GM18502 (cell line): ENCODE data around the gene STEAP3.

Source experiments
- ATAC-seq: cut with Tn5 transposase; IDR thresholded peaks from one replicate; pipeline ENCODE4 v1.9.1; 2021; ENCODE audit warnings: mild to moderate bottlenecking; ENCODE audit not compliant: unreplicated experiment, poor library complexity

Gene STEAP3

GRCh38 chr2:119245076-119245840, 21.6 kb downstream of the STEAP3 start:
- no peak for ATAC-seq

GRCh38 chr2:119245841-119246230, 22.2 kb downstream of the STEAP3 start:
- no peak for ATAC-seq

GRCh38 chr2:119246884-119247843, 23.5 kb downstream of the STEAP3 start:
- no peak for ATAC-seq

- ATAC-seq = no peak
These were observed 24.2 kb downstream of the STEAP3 start for GRCh38 chr2:119247844-119248271.

- ATAC-seq = no peak
These were observed 24.7 kb downstream of the STEAP3 start for GRCh38 chr2:119248311-119248710.

- no peak for ATAC-seq
These were observed 25.1 kb downstream of the STEAP3 start for GRCh38 chr2:119248751-119249150.

GRCh38 chr2:119249311-119249710, 25.7 kb downstream of the STEAP3 start:
- ATAC-seq = no peak

- ATAC-seq = no peak
These were observed 26.5 kb downstream of the STEAP3 start for GRCh38 chr2:119249855-119250717.

- no peak for ATAC-seq
These were observed 27.2 kb downstream of the STEAP3 start for GRCh38 chr2:119250718-119251290.

- ATAC-seq = no peak
These were observed 28.0 kb downstream of the STEAP3 start for GRCh38 chr2:119251652-119252051.

GRCh38 chr2:119252186-119253113, 28.8 kb downstream of the STEAP3 start:
- no peak for ATAC-seq

GRCh38 chr2:119253114-119253702, 29.6 kb downstream of the STEAP3 start:
- ATAC-seq = no peak

- no peak for ATAC-seq
These were observed 30.3 kb downstream of the STEAP3 start for GRCh38 chr2:119253760-119254600.

GRCh38 chr2:119254601-119255080, 31.0 kb downstream of the STEAP3 start:
- no peak for ATAC-seq

GRCh38 chr2:119255760-119256581, 32.3 kb downstream of the STEAP3 start:
- ATAC-seq = no peak

GRCh38 chr2:119256582-119256921, 32.9 kb downstream of the STEAP3 start:
- ATAC-seq = no peak

- no peak for ATAC-seq
These were observed 33.6 kb downstream of the STEAP3 start for GRCh38 chr2:119257198-119257597.
